OCI-LY3 (cell line): ENCODE results near the gene STK32C.

Experiments used
- H2AFZ ChIP-seq: fragments of 200-600, 300-600 bp; shearing (Covaris generic); 2 replicates; pipeline ENCODE4 v1.6.0; 2014; ENCODE audit warnings: antibody characterized with exemption, low read depth, low read length
- H3K27ac ChIP-seq: fragments of 200-600, 300-600 bp; sonication (generic); 2 replicates; pipeline ENCODE4 v1.5.1; 2014; ENCODE audit warnings: mild to moderate bottlenecking, low read length, moderate library complexity, mixed read lengths
- H3K27me3 ChIP-seq: fragments of 200-600, 300-600 bp; sonication (generic); 2 replicates; pipeline ENCODE4 v1.6.1; 2014; ENCODE audit warnings: low read depth, low read length, mixed read lengths
- H3K36me3 ChIP-seq: fragments of 200-600, 300-600 bp; sonication (generic); replicated peaks from 2 replicates; pipeline ENCODE3; 2014; ENCODE audit warnings: low read depth, low read length, mixed read lengths
- H3K4me1 ChIP-seq: fragments of 300-600, 200-600 bp; sonication (generic); 2 replicates; pipeline ENCODE4 v1.6.1; 2014; ENCODE audit warnings: low read length, mixed read lengths
- H3K4me2 ChIP-seq: fragments of 200-600, 300-600 bp; sonication (generic); 2 replicates; pipeline ENCODE4 v1.6.1; 2014; ENCODE audit warnings: low read length, mixed read lengths
- H3K4me3 ChIP-seq: fragments of 300-600, 200-600 bp; sonication (generic); 2 replicates; pipeline ENCODE4 v1.5.1; 2014; ENCODE audit warnings: antibody characterized with exemption, mild to moderate bottlenecking, low read length, moderate library complexity
- H3K79me2 ChIP-seq: fragments of 300-600, 200-600 bp; shearing (Covaris generic); 2 replicates; pipeline ENCODE4 v1.6.1; 2014; ENCODE audit warnings: mild to moderate bottlenecking, low read length, mixed read lengths
- H3K9ac ChIP-seq: fragments of 300-600, 200-600 bp; shearing (Covaris generic); 2 replicates; pipeline ENCODE4 v1.6.0; 2014; ENCODE audit warnings: mild to moderate bottlenecking, low read length, moderate library complexity
- H3K9me3 ChIP-seq: fragments of 200-600, 300-600 bp; shearing (Covaris generic); 2 replicates; pipeline ENCODE4 v1.6.1; 2014; ENCODE audit warnings: low read length, mixed read lengths; ENCODE audit not compliant: insufficient read depth
- H4K20me1 ChIP-seq: fragments of 200-600, 300-600 bp; sonication (generic); 2 replicates; pipeline ENCODE4 v1.6.1; 2016; ENCODE audit warnings: low read length, mixed read lengths; ENCODE audit not compliant: insufficient read depth
- EZH2phosphoT487 ChIP-seq: fragments of 200-600 bp; shearing (Covaris generic); IDR thresholded peaks from 2 replicates; pipeline ENCODE4 v1.6.1; 2018; ENCODE audit warnings: antibody characterized with exemption, mixed run types, low read depth
- TF ChIP-seq, protein P1 (sequence below): fragments of 200-600, 300-600 bp; sonication (generic); IDR thresholded peaks from 2 replicates; pipeline ENCODE4 v1.5.1; 2014; ENCODE audit warnings: antibody characterized with exemption, low read length, low read depth

STK32C gene

GRCh38 chr10:132209978-132210530, 97.7 kb downstream of the STK32C start:
- no peak overlapping the region for H3K4me3 ChIP-seq
- H3K4me1 ChIP-seq, result no peaks in the 10 kb centered on the region
- no peaks in the 10 kb centered on the region for H3K27me3 ChIP-seq
- no peaks in the 10 kb centered on the region for H4K20me1 ChIP-seq
- no peaks in the 10 kb centered on the region for H3K79me2 ChIP-seq
- H3K27ac ChIP-seq, result no peak overlapping the region
- H3K36me3 ChIP-seq, result no peaks in the 10 kb centered on the region
- H2AFZ ChIP-seq, result no peak overlapping the region
- no peak overlapping the region for H3K9ac ChIP-seq
- TF ChIP-seq, protein P1, sequence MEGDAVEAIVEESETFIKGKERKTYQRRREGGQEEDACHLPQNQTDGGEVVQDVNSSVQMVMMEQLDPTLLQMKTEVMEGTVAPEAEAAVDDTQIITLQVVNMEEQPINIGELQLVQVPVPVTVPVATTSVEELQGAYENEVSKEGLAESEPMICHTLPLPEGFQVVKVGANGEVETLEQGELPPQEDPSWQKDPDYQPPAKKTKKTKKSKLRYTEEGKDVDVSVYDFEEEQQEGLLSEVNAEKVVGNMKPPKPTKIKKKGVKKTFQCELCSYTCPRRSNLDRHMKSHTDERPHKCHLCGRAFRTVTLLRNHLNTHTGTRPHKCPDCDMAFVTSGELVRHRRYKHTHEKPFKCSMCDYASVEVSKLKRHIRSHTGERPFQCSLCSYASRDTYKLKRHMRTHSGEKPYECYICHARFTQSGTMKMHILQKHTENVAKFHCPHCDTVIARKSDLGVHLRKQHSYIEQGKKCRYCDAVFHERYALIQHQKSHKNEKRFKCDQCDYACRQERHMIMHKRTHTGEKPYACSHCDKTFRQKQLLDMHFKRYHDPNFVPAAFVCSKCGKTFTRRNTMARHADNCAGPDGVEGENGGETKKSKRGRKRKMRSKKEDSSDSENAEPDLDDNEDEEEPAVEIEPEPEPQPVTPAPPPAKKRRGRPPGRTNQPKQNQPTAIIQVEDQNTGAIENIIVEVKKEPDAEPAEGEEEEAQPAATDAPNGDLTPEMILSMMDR, result no peak
- no peak for TF ChIP-seq EZH2phosphoT487
- no peaks in the 10 kb centered on the region for H3K9me3 ChIP-seq
- no peak overlapping the region for H3K4me2 ChIP-seq

DNA sequence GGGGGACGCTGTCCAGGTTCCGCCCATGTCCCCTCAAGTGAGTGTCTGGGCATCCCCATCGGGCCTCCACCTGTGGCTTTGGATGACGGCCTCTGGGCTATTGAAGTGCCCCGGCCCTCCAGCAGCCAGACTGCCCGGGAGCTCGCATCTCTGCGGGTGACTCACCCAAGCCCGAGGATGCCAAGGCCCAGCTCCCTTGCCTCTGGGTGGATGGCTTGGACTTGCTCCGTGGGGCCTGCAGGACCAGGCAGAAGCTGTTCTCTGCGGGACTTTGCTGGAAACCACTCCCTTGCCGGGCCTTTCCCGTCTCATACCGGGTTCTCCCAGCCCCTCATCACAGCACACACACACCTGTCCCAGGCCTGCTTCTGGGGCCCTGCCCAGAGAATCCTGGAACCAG, 98.6 kb downstream of the STK32C start:
- H3K4me3 ChIP-seq, result no peak overlapping the region
- H3K4me2 ChIP-seq, result no peak overlapping the region
- H3K4me1 ChIP-seq, result no peaks in the 10 kb centered on the region
- no peaks in the 10 kb centered on the region for H4K20me1 ChIP-seq
- no peaks in the 10 kb centered on the region for H3K9me3 ChIP-seq
- H3K27ac ChIP-seq, result no peak overlapping the region
- H3K79me2 ChIP-seq, result no peaks in the 10 kb centered on the region
- no peak overlapping the region for H3K9ac ChIP-seq
- no peak overlapping the region for H2AFZ ChIP-seq
- no peaks in the 10 kb centered on the region for H3K36me3 ChIP-seq
- H3K27me3 ChIP-seq, result no peaks in the 10 kb centered on the region
- no peak for TF ChIP-seq EZH2phosphoT487
- TF ChIP-seq, protein P1, result no peak

- Histone ChIP-seq H3K79me2 (no peaks in the 10 kb centered on the region), H3K9ac (no peak overlapping the region), H3K27me3 (no peaks in the 10 kb centered on the region), H3K4me3 (no peak overlapping the region), H2AFZ (no peak overlapping the region), H3K9me3 (no peaks in the 10 kb centered on the region), H3K36me3 (no peaks in the 10 kb centered on the region), H3K4me2 (no peak overlapping the region), H4K20me1 (no peaks in the 10 kb centered on the region), H3K4me1 (no peaks in the 10 kb centered on the region), H3K27ac (no peak overlapping the region)
- TF ChIP-seq, protein P1, result no peak
- no peak for TF ChIP-seq EZH2phosphoT487
Measured at GRCh38 chr10:132208462-132209050, 99.2 kb downstream of the STK32C start.

DNA sequence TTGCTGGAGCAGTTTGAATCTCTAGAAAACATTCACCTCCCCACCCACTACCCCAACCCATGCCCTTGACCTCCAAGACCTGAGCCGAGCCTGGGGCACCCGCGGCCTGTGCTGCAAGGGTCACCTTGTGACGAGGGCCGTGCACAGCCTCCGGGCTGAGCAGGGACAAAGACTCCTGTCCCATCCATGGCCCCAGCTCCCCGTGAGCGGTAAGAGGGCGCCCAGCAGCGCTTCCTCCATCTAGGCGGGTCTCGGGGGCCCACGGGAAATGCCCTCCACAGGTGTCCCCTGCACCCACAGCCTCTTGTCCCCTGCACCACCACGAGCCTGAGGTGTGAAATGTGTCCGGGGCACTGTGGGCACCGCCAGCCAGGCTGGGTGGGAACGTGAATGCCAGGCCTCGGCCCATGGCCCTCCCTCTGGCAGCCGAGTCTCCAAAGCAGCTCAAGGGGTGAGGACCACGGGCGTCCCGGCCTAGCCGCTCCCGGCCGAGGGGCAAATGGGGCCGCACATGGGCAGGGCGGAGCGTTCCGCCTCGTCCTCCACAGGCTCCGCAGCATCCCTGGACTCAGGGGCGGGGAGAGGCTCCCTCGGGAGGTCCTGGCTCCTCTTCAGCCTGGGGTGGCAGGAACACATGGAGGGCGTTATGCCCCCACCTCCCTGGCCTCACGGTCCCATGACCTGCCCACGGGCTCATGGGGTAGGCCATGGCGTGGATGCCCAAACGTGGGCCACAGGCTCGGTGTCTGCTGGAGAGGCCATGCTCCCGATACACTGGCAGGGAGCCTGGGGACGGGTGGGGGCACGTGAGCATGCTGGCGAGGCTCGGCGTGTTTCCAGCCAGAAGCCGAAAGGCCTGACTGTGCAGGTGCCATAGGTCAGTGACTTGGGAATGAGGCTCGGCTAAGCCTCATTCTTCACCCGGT, 100.0 kb downstream of the STK32C start:
- Histone ChIP-seq H3K79me2 (no peaks in the 10 kb centered on the region), H4K20me1 (no peaks in the 10 kb centered on the region), H3K27me3 (no peaks in the 10 kb centered on the region), H3K36me3 (no peaks in the 10 kb centered on the region), H3K9me3 (no peaks in the 10 kb centered on the region), H3K4me1 (no peaks in the 10 kb centered on the region), H3K4me2 (no peak overlapping the region), H3K4me3 (no peak overlapping the region), H3K27ac (no peak overlapping the region), H3K9ac (no peak overlapping the region), H2AFZ (no peak overlapping the region)
- no peak for TF ChIP-seq EZH2phosphoT487
- TF ChIP-seq, protein P1, result no peak
